Activated T-cell treated with anti-CD3 and anti-CD28 coated beads for 1 hour (primary cell): ENCODE measurements around the gene ABCA13.

Experiments used
- DNase-seq: peaks from one replicate; pipeline ENCODE4 v3.0.0-alpha.2; 2020; ENCODE audit warnings: low read depth

ABCA13 gene

DNA sequence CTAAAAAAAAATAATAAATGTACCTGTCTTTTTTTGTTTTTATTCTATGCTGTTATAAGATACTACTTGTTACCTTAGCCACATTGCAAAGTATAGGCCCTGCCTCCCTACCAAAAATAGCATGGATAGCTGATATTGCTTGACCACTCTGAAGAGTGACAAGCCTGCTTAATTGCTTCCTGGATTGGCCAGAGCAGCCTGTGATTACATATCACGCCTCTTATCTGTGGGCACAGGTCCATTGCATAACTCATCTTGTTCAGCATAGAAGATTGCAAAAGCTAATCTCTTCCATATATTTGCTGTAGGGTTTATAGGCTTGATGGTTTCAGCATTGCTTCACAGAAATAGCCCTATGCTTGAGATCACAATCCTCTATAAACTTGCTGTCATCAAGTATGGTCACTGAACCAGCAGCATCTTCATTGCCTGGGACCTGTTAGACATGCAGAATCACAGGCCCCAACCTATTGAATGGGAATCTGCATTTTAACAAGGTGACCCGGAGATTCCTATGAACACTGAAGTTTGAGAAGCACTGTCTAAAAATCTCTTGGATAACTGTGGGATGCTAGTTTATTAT lies 472.3 kb downstream of the ABCA13 start:
- no peak for DNase-seq

GRCh38 chr7:48658138-48658537 lies 486.9 kb downstream of the ABCA13 start:
- no peak for DNase-seq

DNA sequence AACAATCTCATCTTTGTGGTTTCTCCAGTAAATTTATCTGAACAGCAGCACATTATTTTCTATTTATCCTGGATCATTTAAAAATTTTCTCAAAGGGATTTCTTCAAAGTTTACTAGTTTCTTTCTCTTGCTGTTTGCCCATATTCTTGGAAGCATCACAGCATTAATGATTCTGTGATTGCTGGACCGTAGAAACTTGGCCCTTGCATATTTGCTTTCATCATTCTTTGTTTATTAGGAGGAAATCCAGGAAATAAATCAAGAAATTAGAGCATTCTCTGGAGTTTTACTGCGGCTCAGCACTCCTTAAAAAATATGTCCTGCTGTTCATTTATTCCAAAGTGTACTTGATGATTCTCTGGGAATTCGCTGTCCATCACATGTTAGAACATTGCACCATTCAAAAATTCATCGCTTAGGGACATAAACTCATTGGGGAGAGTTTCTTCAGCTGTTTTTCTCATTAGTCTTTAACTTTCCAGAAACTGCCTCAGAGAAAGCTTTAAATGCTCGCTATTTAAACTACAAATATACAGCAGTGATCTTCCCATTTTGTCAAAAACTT lies 489.1 kb downstream of the ABCA13 start:
- no peak for DNase-seq

GRCh38 chr7:48664241-48664640 lies 493.0 kb downstream of the ABCA13 start:
- DNase-seq = no peak

- DNase-seq = no peak
These were observed 494.3 kb downstream of the ABCA13 start for GRCh38 chr7:48665353-48666135.

DNA sequence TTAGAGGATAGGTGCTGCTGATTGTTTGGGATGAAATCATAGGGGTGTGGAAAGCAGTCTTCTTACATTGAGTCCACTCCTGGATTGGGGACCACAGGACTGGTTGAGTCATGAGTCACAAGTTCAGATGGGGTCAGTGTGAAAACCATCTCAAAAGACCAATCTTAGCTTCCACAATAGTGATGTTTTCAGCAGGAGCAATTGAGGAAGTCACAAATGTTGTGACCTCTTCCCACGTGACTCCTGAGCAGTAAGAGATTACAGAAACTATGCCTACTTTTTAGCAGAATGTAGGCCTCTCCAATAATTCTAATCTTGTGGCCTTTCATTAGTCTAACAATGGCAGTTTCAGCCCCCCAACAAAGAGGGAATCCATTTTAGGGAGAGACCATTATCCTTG lies 496.1 kb downstream of the ABCA13 start:
- no peak for DNase-seq

DNA sequence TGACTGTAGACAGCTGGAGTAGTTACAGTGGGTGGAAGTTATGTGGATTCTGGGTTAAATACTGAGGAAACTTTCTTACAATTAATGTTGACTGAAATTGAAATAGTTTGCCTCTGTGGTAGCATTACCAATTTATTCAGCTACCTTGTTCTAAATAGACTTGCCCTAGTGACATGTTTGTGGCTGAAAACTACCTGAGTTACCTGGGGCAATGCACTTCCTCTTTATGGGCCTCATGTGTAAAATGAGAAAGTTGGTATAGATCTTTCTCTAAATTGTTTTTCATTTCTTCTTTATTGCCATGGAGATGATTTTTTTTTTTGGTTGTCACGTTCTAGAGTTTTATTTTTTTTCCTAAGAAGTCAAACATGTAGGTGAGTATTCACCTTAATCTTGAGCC lies 500.4 kb downstream of the ABCA13 start:
- DNase-seq = no peak

DNA sequence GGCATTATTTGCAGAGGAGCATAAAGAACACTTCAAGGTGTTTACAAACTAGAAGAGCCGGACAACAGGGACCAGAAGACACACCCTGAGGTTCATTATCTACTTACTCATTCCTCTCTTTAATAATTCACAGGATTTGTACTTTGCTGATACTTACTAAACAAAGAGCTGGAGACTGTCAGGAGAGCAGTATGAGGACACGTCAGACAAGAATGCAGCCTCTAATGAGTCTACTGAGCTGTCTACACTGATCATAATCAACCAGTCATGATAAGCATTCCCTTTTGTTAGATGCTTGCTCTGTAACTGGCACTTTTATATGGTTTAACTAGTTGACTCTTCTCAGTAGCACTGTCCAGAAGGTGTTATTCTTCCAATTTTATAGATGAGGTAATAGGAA lies 509.7 kb downstream of the ABCA13 start:
- DNase-seq = no peak

DNA sequence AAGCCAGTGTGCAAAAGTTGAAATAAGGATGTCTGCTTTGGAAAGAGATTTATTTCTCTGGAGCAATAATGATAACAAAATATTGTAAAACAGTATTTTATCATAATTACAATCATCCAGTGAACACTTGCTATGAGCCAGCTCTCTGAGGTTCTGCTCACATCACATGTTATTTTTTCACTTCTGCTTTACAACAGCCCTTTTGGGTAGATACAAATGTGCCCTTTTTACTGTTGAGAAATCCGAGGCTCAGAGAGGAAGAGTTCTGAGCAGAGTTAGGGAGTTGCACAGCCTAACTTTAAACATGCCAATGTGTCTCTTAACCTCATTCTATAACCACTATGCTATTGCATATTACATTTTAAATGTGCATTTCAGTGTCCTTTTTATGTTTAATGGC lies 520.5 kb downstream of the ABCA13 start:
- DNase-seq = no peak
